ENCODE measurements around the gene TUBGCP3.

- TF ChIP-seq CTCF (conservative IDR thresholded peaks at IDR 0.05) (no peak), EZH2 (IDR thresholded peaks at IDR 0.05; ENCODE audit: low read depth) (no peak)
Observed at GRCh38 chr13:112624040-112624439, 36.1 kb upstream of the TUBGCP3 start.

Measured in PC-9 (cell line).